NOMO-1 treated with dmso at 0.1 percent for 144 hours (cell line): ENCODE measurements around the gene PES1.
"Not testable (repeated sequence)": the region's sequence is repeated elsewhere in the genome, so short reads cannot be mapped to it uniquely, and the experiment has no call there.

Experiments used
- DNase-seq: peaks from one replicate; lab custom pipeline; 2025; ENCODE audit not compliant: unreplicated experiment; lab: John Stamatoyannopoulos, UW

Gene PES1

GRCh38 chr22:30556388-30556787, 35.3 kb downstream of the PES1 start:
- DNase-seq = no peak

GRCh38 chr22:30555282-30556210, 36.2 kb downstream of the PES1 start:
- no peak for DNase-seq

GRCh38 chr22:30553971-30554370, 37.7 kb downstream of the PES1 start:
- DNase-seq = no peak

- DNase-seq = no peak
Measured at GRCh38 chr22:30552719-30553118, 39.0 kb downstream of the PES1 start.

GRCh38 chr22:30551813-30552212, 39.9 kb downstream of the PES1 start:
- DNase-seq = not testable (repeated sequence)

GRCh38 chr22:30547188-30547587, 44.5 kb downstream of the PES1 start:
- no peak for DNase-seq

GRCh38 chr22:30546616-30547015, 45.1 kb downstream of the PES1 start, which contains the start of gene SEC14L6:
Gene SEC14L6, minus strand, starts transcription at chr22:30546741. Its CDS starts 59 bp downstream, at chr22:30546682.
- no peak for DNase-seq

- no peak for DNase-seq
Measured at GRCh38 chr22:30542811-30543188, 48.9 kb downstream of the PES1 start.

- DNase-seq = no peak
Measured at GRCh38 chr22:30541961-30542810, 49.5 kb downstream of the PES1 start.

- DNase-seq = not testable (repeated sequence)
Measured at GRCh38 chr22:30541511-30541910, 50.2 kb downstream of the PES1 start.

- no peak for DNase-seq
Measured at GRCh38 chr22:30539368-30539767, 52.3 kb downstream of the PES1 start.

- no peak for DNase-seq
Measured at GRCh38 chr22:30538280-30538679, 53.4 kb downstream of the PES1 start.

- DNase-seq = no peak
Measured at GRCh38 chr22:30537083-30537731, 54.5 kb downstream of the PES1 start.

- DNase-seq = no peak
Measured at GRCh38 chr22:30535182-30535581, 56.5 kb downstream of the PES1 start.

GRCh38 chr22:30531651-30532608, 59.8 kb downstream of the PES1 start:
- DNase-seq = no peak

GRCh38 chr22:30526656-30527055, 65.1 kb downstream of the PES1 start:
- DNase-seq = no peak
